NCI-H748 treated with DMSO at 0.1 percent for 48 hours (cell line): ENCODE measurements around the gene GNAZ.

Source experiments
- DNase-seq: peaks from one replicate; lab custom pipeline; 2025; lab: John Stamatoyannopoulos, UW

The GNAZ gene

GRCh38 chr22:23155143-23155542, 84.8 kb downstream of the GNAZ start:
- no peak for DNase-seq

GRCh38 chr22:23155831-23156230, 85.5 kb downstream of the GNAZ start:
- DNase-seq: no peak

- DNase-seq: no peak
Observed at GRCh38 chr22:23156286-23156685, 86.0 kb downstream of the GNAZ start.

- no peak for DNase-seq
Observed at GRCh38 chr22:23157560-23158515, 87.5 kb downstream of the GNAZ start.

GRCh38 chr22:23158516-23159290, 88.4 kb downstream of the GNAZ start:
- DNase-seq: no peak

- DNase-seq: no peak
Observed at GRCh38 chr22:23159291-23159630, 88.9 kb downstream of the GNAZ start.

- no peak for DNase-seq
Observed at GRCh38 chr22:23161029-23161428, 90.7 kb downstream of the GNAZ start.

- no peak for DNase-seq
Observed at GRCh38 chr22:23161574-23161973, 91.3 kb downstream of the GNAZ start.

- DNase-seq: no peak
Observed at GRCh38 chr22:23163665-23164064, 93.3 kb downstream of the GNAZ start.

GRCh38 chr22:23164091-23164490, 93.8 kb downstream of the GNAZ start:
- DNase-seq: no peak

GRCh38 chr22:23166042-23166831, 95.9 kb downstream of the GNAZ start:
- no peak for DNase-seq

- no peak for DNase-seq
Observed at GRCh38 chr22:23166841-23167616, 96.7 kb downstream of the GNAZ start.

GRCh38 chr22:23168391-23169042, 98.2 kb downstream of the GNAZ start:
- no peak for DNase-seq

GRCh38 chr22:23169043-23169406, 98.7 kb downstream of the GNAZ start:
- no peak for DNase-seq
